GM10248 (cell line): ENCODE results near the gene ZBTB48.

Experiments used
- CTCF ChIA-PET: fragments of 300-600 bp; sonication (Branson Sonifier 250); formaldehyde crosslinking; extraction: SDS; loops from one replicate; lab custom pipeline; 2021; ENCODE audit warnings: antibody characterized with exemption; lab: Yijun Ruan, JAX
- POLR2A ChIA-PET: fragments of 350-650 bp; sonication (Branson Sonifier 250); formaldehyde crosslinking; extraction: SDS; loops from one replicate; lab custom pipeline; 2020; ENCODE audit warnings: antibody characterized with exemption; lab: Yijun Ruan, JAX
- DNase-seq: peaks from one replicate; pipeline ENCODE4 v3.0.0; 2012; ENCODE audit errors: extremely low spot score
- CTCF ChIP-seq: IDR thresholded peaks from 2 replicates; pipeline ENCODE4 v1.5.1; 2012; ENCODE audit warnings: mild to moderate bottlenecking, low read depth; ENCODE audit errors: extremely low read depth, missing control alignments, control extremely low read depth

Gene ZBTB48

GRCh38 chr1:6588893-6589520 is 9.2 kb downstream of the ZBTB48 start:
- CTCF ChIA-PET = interaction anchor here (1.3 to 1.6 kb wide), 2 partner anchors 34 to 112 kb away, joined by 3 to 4 read pairs; partner anchors contain the start of genes DNAJC11 and TAS1R1
- no peak for DNase-seq
- no peak for TF ChIP-seq CTCF
- POLR2A ChIA-PET = interaction anchor here (0.9 to 2.6 kb wide), 2 partner anchors 9 to 13 kb away, joined by 3 to 10 read pairs; partner anchors contain the start of genes KLHL21 and ZBTB48

DNA sequence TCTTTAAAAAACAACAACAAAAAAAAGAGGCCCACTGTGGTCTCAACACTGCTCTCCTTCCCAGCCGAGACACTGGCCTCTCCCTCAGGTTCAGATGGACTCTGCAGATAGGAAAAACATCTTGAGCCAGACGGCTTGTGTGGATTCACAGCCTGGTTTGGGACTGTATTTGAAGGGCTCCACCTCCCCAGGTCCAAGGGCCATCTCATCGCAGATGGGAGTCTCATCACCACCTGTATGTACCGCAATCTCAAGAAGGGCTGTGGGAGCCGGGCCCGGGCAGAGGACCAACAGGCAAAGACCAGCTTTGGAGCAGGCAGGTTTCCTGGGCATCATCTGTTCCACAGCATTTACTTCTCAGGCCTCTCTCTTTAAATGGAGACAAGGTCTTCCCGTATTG is 10.3 kb downstream of the ZBTB48 start:
- DNase-seq = no peak
- ChIA-PET POLR2A (interaction anchor here (0.9 to 2.6 kb wide), 2 partner anchors 10 to 12 kb away, joined by 3 to 10 read pairs; partner anchors contain the start of genes KLHL21 and ZBTB48), CTCF (interaction anchor here (1.2 to 1.6 kb wide), 2 partner anchors 10 to 35 kb away, joined by 4 to 5 read pairs; partner anchors contain the start of genes TAS1R1 and ZBTB48)
- no peak for TF ChIP-seq CTCF

DNA sequence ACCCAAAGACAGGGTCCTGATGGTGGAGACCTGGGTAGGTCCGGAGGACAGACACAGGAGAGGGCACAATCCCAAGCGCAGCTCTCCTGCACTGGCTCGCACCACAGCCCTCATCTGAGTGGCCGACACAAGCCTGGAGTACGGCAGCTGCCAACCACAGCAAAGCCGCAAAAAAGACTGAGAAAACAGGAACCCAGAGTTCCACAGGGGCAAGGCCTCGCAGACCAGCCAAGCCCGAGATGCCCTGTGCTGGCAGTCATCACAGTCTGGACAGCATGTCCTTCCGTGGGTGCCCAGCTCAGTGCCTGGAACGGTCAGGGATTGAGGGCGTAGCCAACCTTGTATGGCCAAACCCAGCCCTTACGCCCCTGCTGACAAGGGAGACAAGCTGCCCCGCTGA is 11.4 kb downstream of the ZBTB48 start:
- ChIA-PET POLR2A (interaction anchor here (1.9 kb wide), 1 partner anchor 10 kb away, joined by 4 read pairs; no protein-coding TSS in a partner anchor), CTCF (interaction anchor here (1.8 kb wide), 1 partner anchor 34 kb away, joined by 4 read pairs; no protein-coding TSS in a partner anchor)
- no peak for DNase-seq
- no peak for TF ChIP-seq CTCF

DNA sequence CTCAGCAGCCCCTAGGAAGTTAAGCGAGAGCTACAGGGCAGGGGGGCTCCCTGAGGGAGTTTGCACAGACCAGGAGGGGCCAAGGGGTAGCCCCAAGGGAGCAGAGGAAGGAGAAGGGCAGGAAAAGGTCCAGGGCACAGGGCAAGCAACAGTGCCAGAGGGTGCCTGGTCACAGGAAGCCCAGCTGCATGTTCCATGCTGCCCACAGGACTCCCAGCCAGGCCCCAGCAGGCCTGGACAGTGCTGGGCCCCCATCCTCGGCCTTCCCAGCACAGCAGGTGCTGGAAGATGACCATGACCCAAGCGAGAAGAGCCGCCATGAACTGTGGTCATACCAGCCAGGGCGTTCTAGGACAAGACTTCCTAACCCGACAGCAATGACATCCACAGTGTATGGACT is 11.8 kb downstream of the ZBTB48 start:
- POLR2A ChIA-PET = interaction anchor here (1.9 kb wide), 1 partner anchor 10 kb away, joined by 4 read pairs; no protein-coding TSS in a partner anchor
- CTCF ChIA-PET = interaction anchor here (1.8 kb wide), 1 partner anchor 34 kb away, joined by 4 read pairs; no protein-coding TSS in a partner anchor
- DNase-seq = no peak
- no peak for TF ChIP-seq CTCF

GRCh38 chr1:6592441-6592840 is 12.6 kb downstream of the ZBTB48 start:
- DNase-seq = no peak
- POLR2A ChIA-PET = interaction anchor here (1.9 kb wide), 1 partner anchor 9 kb away, joined by 4 read pairs; no protein-coding TSS in a partner anchor
- no peak for TF ChIP-seq CTCF
- CTCF ChIA-PET = interaction anchor here (1.8 kb wide), 1 partner anchor 35 kb away, joined by 4 read pairs; no protein-coding TSS in a partner anchor

DNA sequence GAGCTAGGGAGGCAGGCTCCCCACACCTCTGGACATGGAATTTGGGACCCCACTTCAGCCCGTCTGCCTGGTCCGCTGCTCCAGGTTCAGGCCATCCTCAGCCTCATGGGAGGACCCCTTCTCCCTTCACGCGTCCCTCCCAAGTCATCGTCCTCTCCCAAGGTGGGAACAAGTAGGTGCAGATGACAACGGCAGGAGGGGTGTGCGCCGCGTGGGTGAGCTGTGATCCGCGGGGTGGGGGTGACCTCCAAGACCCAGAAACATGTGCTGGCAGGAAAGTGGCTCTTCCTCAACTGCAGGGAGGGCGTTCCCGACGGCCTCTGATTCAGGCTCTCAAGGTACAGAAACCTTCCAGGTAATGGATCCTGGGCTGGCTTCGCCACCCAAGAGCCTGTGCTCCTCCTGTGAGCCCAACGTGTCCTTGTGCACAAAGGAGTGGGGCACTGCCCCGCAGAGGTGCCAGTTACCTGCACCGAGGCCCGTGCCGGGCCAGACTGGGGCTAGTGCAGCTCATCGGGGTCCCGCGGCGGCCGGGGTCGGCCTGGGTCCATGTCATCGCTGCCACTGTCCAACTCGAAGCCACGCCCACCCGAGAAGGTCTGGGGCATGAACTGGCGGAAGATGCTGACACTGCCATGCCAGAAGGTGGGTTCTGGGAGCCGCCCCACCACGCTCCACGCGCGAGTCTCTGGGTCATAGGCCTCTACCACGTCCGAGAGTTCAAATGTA is 13.2 kb downstream of the ZBTB48 start:
- CTCF ChIA-PET = interaction anchor here (1.8 kb wide), 1 partner anchor 36 kb away, joined by 4 read pairs; no protein-coding TSS in a partner anchor
- no peak for DNase-seq

More for the DNA sequence above, 13.2 kb downstream of the ZBTB48 start:
- POLR2A ChIA-PET = interaction anchor here (1.9 kb wide), 1 partner anchor 9 kb away, joined by 4 read pairs; no protein-coding TSS in a partner anchor
- TF ChIP-seq CTCF = no peak
